ENCODE measurements around the gene MYD88.

The MYD88 gene

GRCh38 chr3:38114052-38114874, 24.2 kb upstream of the MYD88 start:
- Histone ChIP-seq H3K79me2 (ENCODE audit: insufficient read depth, low read length) (no peaks in the 10 kb centered on the region), H2AFZ (ENCODE audit: low read depth, low read length, severe bottlenecking) (no peak overlapping the region), H3K36me3 (ENCODE audit: low read length) (no peaks in the 10 kb centered on the region), H3K27me3 (ENCODE audit: low read length) (no peaks in the 10 kb centered on the region), H3K9me2 (replicated peaks; ENCODE audit: insufficient read depth, low read length) (no peaks in the 10 kb centered on the region), H3K9ac (ENCODE audit: low read length) (no peak overlapping the region), H3F3A (ENCODE audit: insufficient read depth) (no peaks in the 10 kb centered on the region), H4K20me1 (ENCODE audit: low read depth, low read length) (no peaks in the 10 kb centered on the region), H3K9me3 (ENCODE audit: insufficient read depth, low read length) (no peaks in the 10 kb centered on the region), H3K4me3 (ENCODE audit: insufficient read depth, low read length, poor library complexity, severe bottlenecking) (no peak overlapping the region), H3K4me2 (ENCODE audit: low read depth, low read length, poor library complexity, severe bottlenecking) (no peak overlapping the region), H3K27ac (ENCODE audit: low read depth, low read length) (no peak overlapping the region)
- TF ChIP-seq CTCF (IDR thresholded peaks at IDR 0.05; ENCODE audit: insufficient read depth, low read length, poor library complexity, severe bottlenecking) = no peak
- TF ChIP-seq EZH2phosphoT487 (conservative IDR thresholded peaks at IDR 0.05; ENCODE audit: low read length) = no peak

GRCh38 chr3:38114875-38115644, 23.4 kb upstream of the MYD88 start:
- Histone ChIP-seq H4K20me1 (ENCODE audit: low read depth, low read length) (no peaks in the 10 kb centered on the region), H3K4me3 (ENCODE audit: insufficient read depth, low read length, poor library complexity, severe bottlenecking) (no peak overlapping the region), H2AFZ (ENCODE audit: low read depth, low read length, severe bottlenecking) (no peak overlapping the region), H3K79me2 (ENCODE audit: insufficient read depth, low read length) (no peaks in the 10 kb centered on the region), H3F3A (ENCODE audit: insufficient read depth) (no peaks in the 10 kb centered on the region), H3K9me3 (ENCODE audit: insufficient read depth, low read length) (no peaks in the 10 kb centered on the region), H3K4me2 (ENCODE audit: low read depth, low read length, poor library complexity, severe bottlenecking) (no peak overlapping the region), H3K36me3 (ENCODE audit: low read length) (no peaks in the 10 kb centered on the region), H3K9ac (ENCODE audit: low read length) (no peak overlapping the region), H3K27me3 (ENCODE audit: low read length) (no peaks in the 10 kb centered on the region), H3K9me2 (replicated peaks; ENCODE audit: insufficient read depth, low read length) (no peaks in the 10 kb centered on the region), H3K27ac (ENCODE audit: low read depth, low read length) (no peak overlapping the region)
- TF ChIP-seq EZH2phosphoT487 (conservative IDR thresholded peaks at IDR 0.05; ENCODE audit: low read length) (no peak), CTCF (IDR thresholded peaks at IDR 0.05; ENCODE audit: insufficient read depth, low read length, poor library complexity, severe bottlenecking) (no peak)

- no peaks in the 10 kb centered on the region for H3F3A ChIP-seq (ENCODE audit: insufficient read depth)
- no peaks in the 10 kb centered on the region for H3K36me3 ChIP-seq (ENCODE audit: low read length)
- H3K9me2 ChIP-seq (replicated peaks; ENCODE audit: insufficient read depth, low read length) = no peaks in the 10 kb centered on the region
- H4K20me1 ChIP-seq (ENCODE audit: low read depth, low read length) = no peaks in the 10 kb centered on the region
- no peak overlapping the region for H2AFZ ChIP-seq (ENCODE audit: low read depth, low read length, severe bottlenecking)
- H3K79me2 ChIP-seq (ENCODE audit: insufficient read depth, low read length) = no peaks in the 10 kb centered on the region
- H3K27ac ChIP-seq (ENCODE audit: low read depth, low read length) = no peak overlapping the region
- H3K4me3 ChIP-seq (ENCODE audit: insufficient read depth, low read length, poor library complexity, severe bottlenecking) = no peak overlapping the region
- H3K9ac ChIP-seq (ENCODE audit: low read length) = no peak overlapping the region
- TF ChIP-seq EZH2phosphoT487 (conservative IDR thresholded peaks at IDR 0.05; ENCODE audit: low read length) (no peak), CTCF (IDR thresholded peaks at IDR 0.05; ENCODE audit: insufficient read depth, low read length, poor library complexity, severe bottlenecking) (no peak)
- H3K9me3 ChIP-seq (ENCODE audit: insufficient read depth, low read length) = no peaks in the 10 kb centered on the region
- H3K27me3 ChIP-seq (ENCODE audit: low read length) = no peaks in the 10 kb centered on the region
- H3K4me2 ChIP-seq (ENCODE audit: low read depth, low read length, poor library complexity, severe bottlenecking) = no peak overlapping the region
These were observed 22.6 kb upstream of the MYD88 start for GRCh38 chr3:38115645-38116427.
